ENCODE data around the gene TESPA1. TPM values are rescaled to one million over a fixed set of nuclear protein-coding genes. Genes with fewer than 3 reads are reported as not detected.

Gene TESPA1
- total and polyA plus RNA-seq, 2 of the 4 experiments (the other 2 are of a cell fraction), result not detected

Other genes starting within 250 kb of the TESPA1 start
- gene MUCL1, start 130.2 kb downstream of the TESPA1 start, total RNA-seq (2012; rRNA removed), result not detected in 2 replicates
- not detected in 2 replicates for gene MUCL1, start 130.2 kb downstream of the TESPA1 start, polyA plus RNA-seq (2012; rRNA removed)
- not detected in 2 replicates for gene NEUROD4, start 35.2 kb upstream of the TESPA1 start, total RNA-seq (2012; rRNA removed)
- gene NEUROD4, start 35.2 kb upstream of the TESPA1 start, polyA plus RNA-seq (2012; rRNA removed), result not detected in 2 replicates
- not detected in 2 replicates for gene OR9K2, start 141.6 kb upstream of the TESPA1 start, total RNA-seq (2012; rRNA removed)
- gene OR9K2, start 141.6 kb upstream of the TESPA1 start, polyA plus RNA-seq (2012; rRNA removed), result not detected in 2 replicates
- not detected in 2 replicates for gene OR10A7, start 236.3 kb upstream of the TESPA1 start, total RNA-seq (2012; rRNA removed)
- not detected in 2 replicates for gene OR10A7, start 236.3 kb upstream of the TESPA1 start, polyA plus RNA-seq (2012; rRNA removed)

Data from IMR-90 (cell line).